ENCODE results near the gene LZTS3.
"Not testable (repeated sequence)": the region's sequence is repeated elsewhere in the genome, so short reads cannot be mapped to it uniquely, and the experiment has no call there.

LZTS3 gene

DNA sequence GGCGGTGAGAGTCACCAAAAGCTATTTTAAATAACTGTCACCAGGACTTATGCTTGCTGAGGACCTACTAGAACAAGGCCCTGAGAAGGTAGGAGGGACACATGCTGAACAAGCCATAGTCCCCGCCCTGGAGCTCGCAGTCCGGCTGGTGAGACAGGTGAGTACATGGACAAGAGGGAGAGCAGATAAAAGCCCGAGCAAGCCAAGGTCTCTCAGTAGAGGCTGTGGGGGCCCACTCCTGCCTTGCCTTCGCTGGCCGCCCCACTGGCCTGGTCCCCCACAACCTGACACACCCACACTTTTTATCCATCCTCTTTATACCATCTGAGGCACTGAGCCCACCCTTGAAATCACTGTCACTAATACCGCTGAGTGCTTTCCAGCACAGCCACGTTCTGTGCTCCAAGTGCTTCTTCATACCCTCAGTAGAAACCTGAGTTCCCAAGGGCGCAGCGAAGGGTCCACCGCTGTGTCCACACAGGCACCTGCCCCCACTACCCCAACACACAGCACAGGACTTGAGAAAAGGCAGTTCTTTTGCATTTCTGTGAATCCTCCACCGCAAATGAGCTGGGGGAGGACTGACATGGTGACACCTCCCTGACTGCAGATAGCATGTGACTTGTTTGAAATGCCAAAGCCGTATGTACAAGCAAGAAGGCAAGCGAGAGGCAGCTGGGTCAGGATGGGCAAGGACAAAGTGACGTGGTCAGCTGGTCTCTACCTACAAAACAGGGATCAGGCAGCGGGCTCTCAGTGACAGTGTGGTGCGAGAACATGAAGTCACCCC lies 19.1 kb upstream of the LZTS3 start:
- no peak for DNase-seq (ENCODE audit: low read depth)

DNA sequence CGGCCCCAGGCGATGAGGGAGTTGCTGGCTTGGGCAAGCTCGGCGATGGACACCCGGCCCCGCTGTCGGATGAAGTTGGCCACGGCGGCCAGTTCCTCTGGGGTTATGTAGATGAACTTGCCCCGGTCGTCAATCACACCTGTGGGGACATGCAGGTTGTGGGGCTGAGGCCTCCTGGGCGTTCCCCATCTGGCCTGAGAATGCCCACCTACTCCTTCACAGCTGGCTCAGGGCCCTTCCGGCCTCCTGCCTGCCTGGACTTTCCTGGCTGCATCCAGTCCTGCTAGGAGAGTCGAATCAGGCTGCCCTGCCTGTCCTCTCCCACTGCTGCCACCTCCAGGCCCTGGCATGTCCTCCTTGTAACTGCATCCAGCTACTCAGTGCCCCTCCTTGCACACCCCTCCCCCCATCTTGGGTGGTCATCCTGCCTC lies 17.3 kb upstream of the LZTS3 start:
- DNase-seq (ENCODE audit: low read depth) = no peak

DNA sequence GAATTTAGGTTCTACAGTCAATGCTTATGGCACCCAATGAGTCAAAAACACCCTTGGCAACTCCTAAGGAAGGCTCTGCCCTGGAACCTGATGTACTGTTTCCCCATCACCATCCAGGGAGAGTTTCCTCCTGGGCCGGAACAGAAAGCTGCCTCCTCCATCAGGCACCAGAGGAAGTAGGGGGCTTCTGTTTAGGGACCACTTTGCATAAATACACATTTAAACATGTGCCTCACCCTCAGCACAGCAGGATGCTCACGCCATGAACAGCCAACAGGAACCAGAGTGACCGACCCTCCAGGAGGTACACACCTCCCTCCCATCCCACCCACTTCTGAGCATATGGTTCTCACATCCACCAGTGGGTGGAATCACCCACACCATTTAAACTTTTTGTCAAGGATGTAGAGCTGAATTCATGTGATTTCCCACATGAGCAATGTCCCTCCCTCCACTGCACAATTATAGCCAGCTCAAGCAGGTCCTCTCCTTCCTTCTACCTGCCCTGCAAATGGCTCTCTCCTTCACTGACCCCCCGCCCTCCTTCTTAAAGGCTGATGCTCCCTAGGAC lies 16.3 kb upstream of the LZTS3 start:
- no peak for DNase-seq (ENCODE audit: low read depth)

DNA sequence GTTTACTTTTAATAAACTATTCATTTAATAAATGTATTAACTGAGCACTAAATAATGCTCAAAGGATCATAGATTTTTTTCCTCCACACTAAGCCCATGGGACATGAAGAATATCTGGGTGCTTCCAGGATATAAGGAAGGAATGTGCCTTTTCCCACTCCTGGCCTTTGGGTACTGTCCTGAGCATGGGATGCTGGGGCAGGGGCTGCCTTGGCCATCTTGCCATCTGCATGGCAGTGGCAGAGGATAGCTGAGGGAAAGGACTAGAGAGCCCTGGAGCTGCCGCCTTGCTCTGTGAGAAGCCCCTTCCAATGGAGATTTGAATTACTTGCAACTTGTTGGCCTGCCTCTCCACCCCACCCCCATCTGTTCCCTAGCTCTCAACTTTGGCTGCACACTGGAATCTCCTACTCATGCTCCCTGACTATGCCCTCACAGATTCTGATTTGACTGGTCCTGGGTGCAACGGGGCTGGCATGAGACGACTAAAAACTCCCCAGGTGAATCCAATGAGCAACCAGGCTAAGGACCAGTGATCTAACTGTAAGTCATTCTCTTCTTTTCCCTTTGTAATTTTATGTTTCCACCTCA lies 15.6 kb upstream of the LZTS3 start:
- no peak for DNase-seq (ENCODE audit: low read depth)

DNA sequence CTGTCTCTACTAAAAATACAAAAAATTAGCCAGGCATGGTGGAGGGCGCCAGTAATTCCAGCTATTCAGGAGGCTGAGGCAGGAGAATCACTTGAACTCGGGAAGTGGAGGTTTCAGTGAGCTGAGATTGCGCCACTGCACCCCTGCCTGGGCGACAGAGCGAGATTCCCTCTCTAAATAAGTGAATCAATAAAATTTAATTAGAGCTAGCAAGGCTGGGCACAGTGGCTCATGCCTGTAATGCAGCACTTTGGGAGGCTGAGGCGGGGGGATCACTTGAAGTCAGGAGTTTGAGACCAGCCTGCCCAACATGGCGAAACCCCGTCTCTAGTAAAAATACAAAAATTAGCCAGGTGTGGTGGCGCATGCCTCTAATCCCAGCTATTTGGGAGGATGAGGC lies 14.5 kb upstream of the LZTS3 start:
- DNase-seq (ENCODE audit: low read depth) = not testable (repeated sequence)

DNA sequence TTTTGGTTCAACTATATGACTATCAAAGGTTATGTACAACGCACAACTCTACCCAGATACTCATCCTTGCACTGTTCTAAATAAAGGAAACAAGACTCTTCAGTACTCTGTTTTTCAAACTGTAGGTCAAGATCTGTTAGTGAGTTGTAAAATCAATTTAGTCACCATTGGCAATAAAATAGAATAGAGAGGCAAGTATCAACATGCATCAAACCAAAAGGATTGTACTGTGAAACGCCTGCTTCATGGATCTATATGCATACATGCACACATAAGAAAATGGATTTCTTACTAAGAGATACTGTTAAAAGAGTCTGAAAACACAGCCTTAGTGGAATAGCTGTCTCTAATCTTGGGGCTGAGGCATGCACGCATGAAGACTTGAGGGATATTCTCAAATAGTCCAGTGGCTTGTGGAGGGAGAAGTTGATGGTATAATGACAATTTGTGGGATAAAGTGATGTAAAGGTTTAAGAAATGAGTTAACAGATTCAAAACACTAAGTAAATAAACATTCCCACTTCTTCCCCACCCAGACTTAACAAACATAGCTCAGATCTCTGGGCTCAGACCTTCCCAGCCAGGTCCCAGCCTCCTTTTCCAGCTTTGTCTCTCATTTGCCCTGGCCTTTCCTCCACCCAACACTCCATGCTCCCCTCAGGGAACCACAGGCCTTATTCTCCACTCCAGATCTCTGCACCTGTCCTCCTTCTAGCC lies 10.7 kb upstream of the LZTS3 start:
- DNase-seq (ENCODE audit: low read depth) = no peak

DNA sequence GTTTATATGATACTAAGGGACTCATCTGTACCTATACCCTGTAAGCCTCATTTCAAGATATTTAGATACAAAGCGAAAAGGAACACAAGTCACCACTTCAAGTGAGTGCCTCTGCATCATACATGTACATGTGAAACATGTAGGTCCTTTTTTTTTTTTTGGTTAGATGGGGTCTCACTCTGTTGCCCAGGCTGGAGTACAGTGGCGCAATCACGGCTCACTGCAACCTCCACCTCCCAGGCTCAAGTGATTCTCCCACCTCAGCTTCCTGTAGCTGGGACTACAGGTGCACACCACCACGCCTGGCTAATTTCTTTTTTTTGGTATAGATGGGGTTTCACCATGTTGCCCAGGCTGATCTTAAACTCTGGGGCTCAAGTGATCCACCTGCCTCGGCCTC lies 9.1 kb upstream of the LZTS3 start:
- not testable (repeated sequence) for DNase-seq (ENCODE audit: low read depth)

DNA sequence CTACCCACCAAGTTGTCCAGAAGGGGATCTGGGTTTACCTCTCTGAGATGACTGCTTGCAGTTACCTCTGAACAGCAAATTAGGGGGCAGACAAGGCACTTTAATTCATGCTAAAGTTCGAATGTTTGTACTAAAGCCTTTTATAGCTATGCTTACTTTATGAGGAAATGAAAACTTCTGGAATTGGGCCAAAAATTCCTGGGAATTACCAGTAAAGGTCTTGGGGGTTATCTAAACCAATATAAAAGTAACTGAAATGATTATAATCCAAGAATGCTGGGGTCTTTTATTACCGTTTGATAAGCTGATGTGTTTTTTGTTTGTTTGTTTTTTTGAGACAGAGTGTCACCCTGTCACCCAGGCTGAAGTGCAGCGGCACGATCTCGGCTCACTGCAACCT lies 7.9 kb upstream of the LZTS3 start:
- DNase-seq (ENCODE audit: low read depth) = no peak

DNA sequence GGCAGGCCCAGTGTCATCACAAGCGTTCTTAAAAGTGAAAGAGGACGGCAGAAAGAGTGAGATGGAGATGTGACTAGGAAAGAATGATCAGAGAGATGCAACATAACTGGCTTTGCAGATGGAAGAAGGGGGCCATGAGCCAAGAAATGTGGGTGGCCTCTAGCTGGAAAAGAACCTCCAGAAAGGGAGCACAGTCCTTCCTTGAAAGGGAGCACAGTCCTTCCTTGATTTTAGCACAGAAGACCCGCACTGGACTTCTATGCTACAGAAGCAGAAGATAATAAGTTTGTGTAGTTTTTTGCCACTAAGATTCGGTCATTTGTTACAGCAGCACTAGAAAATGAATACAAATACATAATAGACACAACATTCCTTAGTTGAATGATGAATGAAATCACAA lies 7.0 kb upstream of the LZTS3 start:
- no peak for DNase-seq (ENCODE audit: low read depth)

DNA sequence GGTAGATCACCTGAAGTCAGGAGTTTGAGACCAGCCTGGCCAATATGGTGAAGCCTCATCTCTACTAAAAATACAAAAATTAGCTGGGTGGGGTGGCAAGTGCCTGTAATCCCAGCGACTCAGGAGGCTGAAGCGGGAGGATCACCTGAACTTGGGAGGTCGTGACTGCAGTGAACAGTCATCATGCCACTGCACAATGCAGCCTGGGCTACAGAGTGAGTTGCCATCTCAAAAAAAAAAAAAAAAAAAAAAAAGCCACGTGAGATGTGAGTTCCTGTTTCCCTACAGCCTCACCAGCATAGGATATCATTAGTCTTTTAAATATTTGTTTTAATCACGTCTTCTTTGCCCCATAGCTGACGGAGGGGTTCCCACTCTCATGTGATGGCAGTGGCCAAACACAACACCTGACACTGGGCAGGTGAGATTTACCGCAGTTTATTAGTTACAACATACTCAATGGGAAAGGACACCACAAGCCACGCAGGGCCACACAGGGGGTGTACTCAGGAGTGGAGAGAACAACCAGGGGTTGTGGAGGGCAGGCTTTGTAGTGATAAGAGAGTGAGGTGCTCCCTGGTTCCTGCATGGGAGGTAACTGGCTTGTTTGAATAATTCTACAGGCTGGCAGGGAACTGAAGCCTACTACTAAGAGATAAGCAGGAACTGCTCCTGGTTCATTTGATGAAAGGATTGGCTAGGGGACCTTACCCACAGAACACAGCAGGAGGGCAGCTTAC lies 4.6 kb upstream of the LZTS3 start:
- DNase-seq (ENCODE audit: low read depth) = no peak

DNA sequence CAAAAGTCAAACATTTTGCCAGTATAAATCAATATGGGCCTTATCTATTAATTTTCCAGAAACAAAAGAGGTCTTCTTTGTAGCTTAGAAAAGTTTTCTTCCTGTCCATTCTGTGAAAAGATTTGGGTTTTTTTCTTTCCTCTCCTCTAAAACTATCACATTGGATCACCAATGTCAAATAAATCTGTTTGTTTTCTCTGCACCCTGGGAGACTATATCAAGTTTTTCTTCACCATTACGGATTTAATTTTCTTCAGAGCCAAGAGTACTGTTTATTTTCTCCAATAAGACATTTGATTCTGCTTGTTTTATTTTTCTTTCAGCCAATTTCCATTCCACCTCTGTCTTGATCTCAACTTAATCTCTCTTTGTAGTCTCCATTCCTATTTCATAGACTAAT lies 1.9 kb upstream of the LZTS3 start:
- DNase-seq (ENCODE audit: low read depth) = no peak

DNA sequence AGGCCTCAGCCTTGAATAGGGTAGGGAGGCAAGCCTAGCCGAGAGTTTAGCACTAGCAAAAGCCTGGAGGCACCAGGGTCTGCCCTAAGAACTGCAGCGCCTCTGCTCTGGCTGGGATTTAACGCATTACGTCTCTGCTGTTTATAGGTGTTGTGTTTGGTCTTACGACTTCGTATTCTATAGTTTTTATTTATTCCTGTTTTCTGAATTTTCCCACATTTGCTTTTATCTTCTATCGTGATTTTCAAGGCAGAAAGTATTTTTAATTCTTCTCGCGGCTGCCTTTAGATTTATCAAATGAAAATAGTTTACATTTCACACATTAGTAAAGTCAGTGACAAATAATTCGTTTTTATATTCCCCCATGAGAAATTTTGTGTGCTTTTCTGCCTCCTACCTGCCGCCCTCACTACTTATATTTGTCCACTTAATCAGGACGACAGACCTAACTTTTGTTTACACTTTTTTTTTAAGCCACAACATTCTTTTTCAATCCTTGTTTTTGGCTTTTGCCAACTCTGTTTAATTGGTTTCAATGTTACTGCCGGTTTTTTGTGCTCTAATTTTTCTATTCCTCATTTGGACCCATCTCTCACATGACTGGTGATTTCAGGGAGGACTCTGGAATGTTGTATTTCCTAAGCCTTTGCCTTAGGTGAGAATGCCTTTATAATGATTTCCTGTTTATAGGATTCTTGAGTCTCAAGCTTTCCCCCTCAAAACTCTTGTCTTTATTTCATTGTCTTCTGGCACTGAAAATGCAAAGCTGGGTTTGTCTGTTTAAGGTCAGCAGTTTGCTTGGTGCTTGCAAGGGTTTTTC lies 1.3 kb upstream of the LZTS3 start:
- no peak for DNase-seq (ENCODE audit: low read depth)

DNA sequence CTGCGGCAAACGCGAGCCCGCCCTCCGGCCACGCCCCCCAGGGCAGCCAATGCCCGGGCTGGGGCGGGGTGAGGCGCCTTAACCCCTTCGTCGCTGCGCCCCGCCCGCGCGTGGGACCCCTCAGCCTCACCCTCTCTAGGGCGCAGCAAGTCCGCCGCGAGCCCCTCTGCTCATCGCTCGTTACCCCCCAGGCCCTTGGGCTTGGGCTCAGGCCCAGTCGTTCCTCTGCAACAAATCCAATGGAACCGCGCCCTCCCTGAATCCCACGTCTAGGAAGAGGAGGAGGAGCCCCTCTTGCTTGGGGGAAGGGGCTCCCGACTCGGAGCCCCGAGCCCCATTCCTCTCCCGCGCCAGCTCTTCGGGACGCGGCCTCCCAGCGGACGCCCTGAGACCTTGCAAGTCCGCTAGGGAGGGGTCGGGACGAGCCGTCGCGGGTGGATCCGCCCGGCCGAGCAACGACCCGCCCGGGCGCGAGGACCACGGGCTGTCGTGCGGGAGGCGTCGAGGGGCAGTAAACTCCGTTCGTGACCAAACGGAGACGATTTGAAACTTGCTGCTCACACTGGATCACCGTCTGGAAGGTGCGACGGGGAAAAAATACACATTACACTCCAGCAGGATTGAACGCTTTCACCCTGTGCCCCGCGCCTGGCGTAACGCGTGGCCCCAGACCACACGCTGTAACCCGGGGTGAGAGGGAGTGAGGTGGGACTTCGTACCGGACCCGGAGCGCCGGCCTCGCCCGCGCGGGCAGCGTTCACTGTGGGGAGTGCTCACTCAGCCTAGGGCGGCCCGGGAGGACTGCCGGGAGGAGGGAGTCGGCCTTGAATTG lies 477 bp upstream of the LZTS3 start:
- peak; percentile 23 for DNase-seq (ENCODE audit: low read depth)

DNA sequence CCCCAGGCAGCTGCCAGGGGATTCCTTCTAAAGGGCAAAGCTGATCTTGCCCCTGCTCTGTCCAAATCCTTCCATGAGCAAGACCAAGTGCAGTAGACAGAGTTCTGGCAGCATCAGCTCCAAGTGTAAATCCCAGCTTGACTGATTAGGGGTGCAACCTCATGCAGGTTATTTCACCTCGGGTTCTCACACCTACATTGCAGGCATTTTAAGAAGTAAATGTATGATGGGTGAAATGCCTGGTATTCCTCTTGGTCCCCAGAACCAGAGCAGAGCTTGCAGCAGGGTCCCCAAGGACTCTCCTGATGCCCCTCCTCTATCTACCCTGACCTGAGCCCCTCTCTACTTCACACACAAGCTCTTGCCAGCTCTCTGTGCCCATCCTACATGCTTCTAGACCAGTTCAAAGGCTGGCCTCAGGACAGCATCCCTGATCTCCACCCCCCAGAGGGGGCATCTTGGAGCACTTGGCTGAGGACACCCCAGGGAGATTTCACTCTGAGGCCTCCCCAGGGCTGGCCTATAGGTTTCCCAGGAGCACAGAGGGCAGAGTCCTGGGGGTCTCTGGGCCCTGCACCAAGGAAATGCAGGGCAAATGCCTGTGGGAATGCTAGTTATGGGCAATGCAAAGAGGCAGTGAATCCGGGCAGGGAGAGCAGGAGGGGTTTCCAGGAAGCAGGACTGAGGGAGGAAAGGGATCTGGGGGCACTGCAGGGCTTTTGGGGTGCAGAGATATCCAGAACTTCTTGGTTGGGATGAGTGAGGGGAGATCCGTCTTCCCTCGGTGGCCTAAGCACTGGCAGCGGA lies 1.0 kb downstream of the LZTS3 start:
- no peak for DNase-seq (ENCODE audit: low read depth)

DNA sequence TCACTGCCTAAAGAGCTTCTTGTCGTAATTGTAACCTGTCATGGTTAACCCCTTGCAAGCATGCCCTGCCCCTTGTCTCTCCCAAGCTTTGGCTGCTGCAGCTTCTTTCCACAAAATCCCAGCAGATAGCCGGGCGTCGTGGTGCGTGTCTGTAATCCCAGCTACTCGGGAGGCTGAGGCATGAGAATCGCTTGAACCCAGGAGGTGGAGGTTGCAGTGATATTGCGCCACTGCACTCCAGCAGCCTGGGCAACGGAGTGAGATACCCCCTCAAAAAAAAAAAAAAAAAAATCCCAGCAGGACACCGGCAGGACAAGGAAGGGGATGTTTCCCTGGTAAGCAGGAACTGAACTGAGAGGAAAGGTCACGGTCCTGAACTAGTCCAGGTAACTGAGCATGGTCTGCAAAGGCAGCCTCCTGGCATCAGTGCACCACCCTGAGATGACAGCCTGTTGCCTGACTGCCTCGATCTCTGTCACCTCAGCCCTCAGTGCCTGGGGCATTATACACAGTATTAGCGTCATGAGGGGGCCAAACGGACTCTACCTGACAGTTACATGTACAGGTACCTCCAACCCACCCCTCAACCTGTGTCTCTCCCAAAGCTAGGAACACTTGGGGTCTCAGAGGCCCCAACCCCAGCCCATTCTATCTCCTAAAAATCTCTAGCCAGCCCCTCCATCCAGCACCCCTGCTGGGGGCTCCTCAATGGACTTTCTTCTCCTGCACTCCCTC lies 1.8 kb downstream of the LZTS3 start:
- no peak for DNase-seq (ENCODE audit: low read depth)

DNA sequence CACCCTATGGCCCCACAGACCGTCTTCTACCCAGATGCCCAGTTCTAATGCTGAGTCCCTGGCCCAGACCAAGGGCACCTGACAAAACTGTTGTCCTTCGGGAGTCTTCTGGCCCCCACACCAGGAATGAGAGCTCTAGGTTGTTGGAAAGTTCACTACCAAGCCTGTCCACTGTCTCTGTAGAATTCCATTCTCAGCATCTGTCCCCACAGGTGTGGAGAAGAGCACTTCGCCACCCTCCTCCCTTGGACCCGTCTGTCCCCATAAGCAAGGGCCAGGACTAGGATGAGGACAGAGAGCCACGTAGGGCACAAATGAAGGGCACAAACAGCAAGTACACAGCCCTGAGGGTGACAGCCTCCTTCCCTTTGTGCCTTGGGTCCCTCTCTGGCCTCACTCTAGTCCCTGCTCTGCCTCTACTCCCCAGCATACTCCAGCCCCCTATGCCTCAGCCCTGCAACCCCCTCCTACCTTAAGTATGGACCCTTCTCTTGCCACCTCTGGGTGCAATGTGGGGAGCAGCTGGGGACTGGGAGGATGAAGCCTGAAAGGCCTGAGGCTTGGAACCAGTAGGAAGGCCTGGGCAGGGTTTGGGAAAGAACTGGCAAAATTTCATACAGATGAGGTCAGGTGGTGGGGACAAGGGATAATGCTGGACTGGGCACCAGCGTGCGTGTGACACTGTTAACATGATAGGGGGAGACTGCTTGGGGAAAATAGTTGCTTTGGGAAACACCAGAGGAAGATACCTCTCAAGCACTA lies 4.3 kb downstream of the LZTS3 start:
- DNase-seq (ENCODE audit: low read depth) = no peak

DNA sequence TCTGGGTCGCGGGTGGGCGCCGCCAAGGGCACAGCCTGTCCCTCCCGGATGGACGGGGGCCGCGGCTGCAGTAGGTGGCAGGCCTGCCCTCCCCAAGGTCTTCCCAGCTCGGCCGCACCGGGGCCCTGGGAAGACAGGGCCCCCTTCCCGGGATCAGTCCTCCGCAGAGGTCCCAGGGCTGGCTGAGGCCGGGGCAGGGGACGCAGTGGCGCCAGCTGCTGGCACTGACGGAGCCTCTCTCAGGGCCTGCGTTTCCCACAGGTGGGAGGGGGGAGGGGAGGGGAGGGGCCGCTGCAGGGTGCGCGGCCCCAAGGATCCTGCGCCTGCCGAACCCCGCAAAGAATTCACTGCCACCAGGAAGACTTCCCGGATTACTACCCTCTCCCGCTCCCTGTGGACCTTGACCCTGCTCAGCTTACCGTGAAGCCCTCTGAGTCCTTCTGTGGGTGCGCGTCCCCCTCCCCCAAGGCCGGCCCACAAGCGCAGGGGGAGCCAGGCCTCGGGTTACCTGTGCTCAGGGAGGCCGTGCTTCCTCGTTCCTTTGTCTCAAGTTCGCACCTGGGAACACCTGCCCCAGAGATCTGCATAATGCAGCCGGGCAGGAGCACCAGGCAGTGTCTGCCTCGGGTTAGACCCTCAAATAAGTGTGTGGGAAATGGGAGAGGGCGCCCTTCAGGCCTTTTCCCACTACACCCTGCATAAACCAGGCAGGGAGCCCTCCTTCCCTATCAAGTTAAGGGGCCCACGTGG lies 5.1 kb downstream of the LZTS3 start:
- DNase-seq (ENCODE audit: low read depth) = no peak

Measured in HS-27A (cell line).